Inferior parietal cortex (tissue), 1 donor: ENCODE measurements around the gene KLF9.
A peak's percentile ranks its signal among the peaks of the same experiment; 100 is the strongest.

ENCODE experiments used
- DNase-seq: peaks from one replicate; pipeline ENCODE4 v3.0.0-alpha.2; 2016; ENCODE audit errors: extremely low spot score

KLF9 gene

DNA sequence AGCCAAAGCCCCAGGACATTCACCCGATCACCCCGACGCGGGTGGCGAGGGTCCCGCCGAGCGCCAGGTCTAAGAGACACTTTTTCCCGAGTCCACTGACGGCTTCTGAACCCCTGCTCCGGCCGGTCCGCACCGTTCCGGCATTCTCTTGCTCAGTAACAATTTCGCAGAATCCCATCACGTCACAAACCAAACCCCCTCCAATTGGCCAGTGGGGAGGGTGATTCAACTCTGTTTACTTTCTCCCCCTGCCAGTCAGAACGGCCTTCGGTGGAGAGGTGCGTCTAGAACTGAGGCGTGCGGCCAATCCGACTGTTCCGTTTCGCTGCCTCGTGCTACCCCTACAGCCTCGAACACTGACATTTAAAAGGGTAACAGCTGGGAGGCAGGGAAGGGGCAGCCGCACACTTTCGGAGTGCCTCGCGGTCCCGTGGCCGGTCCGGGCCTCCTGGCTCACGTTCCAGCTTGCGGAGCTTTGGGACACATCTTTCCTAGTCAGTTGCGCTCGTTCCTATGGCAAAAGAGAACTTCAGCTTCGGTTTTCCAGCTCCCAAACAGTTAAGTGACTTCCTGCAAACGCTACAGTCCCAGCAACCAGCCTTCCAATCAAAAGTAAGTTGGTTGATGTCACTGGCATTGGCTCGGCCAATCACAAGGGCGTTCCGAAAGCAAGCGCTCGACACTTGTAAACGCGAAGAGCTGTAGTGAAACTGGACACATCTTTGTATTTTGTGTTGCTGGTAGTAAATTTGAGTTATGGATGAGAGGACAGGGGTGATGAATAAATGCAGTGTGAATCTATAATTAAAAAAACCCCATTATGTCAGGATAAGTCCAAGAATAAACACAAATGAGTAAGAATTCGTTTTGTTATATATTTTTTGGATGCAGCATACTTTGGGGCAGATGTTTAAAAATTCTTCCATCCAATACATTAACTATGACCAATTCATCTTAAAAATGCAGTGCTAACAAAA lies at the start of gene KLF9:
Gene KLF9, minus strand, starts transcription at position 859 of the 977 bp plus-strand sequence. CDS start 1,294 bp downstream, outside the sequence.
- DNase-seq = peak; percentile 97

GRCh38 chr9:70463877-70464276 lies 49.4 kb upstream of the KLF9 start:
- no peak for DNase-seq

- no peak for DNase-seq
These were observed 47.8 kb upstream of the KLF9 start for GRCh38 chr9:70462300-70462699.

DNA sequence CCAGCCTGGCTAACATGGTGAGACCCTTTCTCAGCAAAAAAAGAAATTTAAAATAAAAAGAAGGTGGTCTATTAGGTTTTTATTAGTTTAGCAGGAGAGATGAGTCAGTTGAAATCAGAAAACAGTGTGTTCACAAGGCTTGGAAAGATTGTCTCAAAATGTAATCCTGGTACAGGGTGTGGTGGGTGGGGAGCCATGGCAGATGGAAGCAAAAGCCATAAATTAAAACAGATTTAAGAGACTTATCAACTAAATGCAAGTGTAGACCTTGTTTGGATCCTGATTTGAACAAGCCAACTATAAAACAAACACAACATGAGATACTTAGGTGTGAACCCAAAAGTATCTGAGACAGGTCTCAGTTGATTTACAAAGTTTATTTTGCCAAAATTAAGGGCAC lies 42.8 kb upstream of the KLF9 start:
- DNase-seq = no peak

GRCh38 chr9:70455993-70456704 lies 41.7 kb upstream of the KLF9 start:
- DNase-seq = no peak

DNA sequence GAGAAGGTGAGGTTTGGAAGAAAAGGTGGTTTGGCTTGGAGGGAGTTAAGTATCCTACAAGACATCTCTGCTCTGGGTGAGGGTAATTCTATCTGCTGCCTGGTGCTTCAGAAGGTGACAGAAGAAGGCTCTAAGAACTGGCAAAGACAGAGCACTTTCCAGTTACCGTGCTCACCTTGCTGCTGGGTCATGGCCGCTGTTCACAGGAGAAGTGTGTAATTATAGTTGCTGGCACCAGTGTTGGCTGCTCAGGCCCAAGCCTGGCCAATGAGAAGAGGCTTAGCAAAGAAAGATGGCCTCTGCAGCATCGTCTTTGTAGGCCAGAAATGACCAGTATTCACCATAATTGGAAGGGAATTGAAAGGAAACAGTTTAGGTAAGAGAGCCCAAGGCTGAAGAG lies 37.9 kb upstream of the KLF9 start:
- no peak for DNase-seq

DNA sequence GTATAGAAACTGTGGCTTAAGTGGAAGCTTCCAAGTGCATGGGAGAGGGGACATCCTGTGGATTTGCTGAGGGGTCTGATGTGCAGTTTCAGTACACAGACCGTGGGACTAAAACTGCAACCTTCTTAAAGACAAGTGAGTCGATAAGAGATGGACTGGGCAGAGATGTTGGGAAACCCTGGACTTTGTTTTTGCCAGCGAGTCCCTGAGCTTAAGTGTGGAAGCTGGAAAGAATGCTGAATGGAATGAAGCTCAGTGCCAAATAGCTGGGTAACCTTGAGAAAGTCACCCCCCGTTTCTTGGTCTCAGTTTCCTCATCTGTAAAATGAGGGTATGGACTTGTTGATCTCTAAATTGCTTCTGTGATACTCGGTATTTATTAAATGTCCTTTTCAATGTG lies 37.3 kb upstream of the KLF9 start:
- DNase-seq = no peak

DNA sequence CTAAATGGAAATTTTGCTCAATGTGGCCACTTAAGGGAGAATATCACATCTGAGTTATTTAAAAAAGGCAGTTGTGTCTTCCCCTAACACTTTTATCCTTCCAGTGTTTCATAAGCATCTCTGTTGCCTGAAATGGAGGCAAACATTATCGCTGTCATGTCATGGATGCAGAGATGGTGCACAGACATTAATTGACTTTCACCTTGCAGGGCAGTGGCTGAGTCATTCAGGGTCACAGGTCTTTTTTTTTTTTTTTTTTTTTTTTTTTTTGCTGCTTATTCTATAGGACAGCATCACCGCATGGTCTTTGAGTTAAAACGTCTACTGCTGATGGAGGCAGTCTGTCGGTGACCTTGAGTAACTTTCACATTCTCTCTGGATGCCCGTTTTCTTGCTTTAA lies 36.3 kb upstream of the KLF9 start:
- DNase-seq = no peak

DNA sequence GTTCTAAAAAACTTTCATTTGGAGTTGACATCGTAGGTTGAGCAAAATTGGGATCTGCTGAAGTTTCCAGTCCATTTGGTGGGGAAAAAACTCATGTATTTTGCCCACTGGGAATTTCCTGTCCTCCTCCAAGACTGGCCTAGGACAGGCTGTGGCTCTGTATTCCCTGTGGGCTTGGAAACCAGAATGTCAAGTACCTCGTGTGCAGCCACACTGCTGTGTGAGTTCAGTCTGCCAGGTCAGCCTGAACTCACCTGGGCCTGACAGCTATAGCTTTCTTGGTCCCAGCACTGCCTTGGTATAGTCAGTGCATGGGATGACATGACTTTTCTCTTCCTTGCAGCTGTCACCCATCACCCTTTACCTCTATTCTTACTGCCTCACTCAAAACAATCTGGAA lies 35.0 kb upstream of the KLF9 start:
- DNase-seq = no peak

GRCh38 chr9:70448919-70449318 lies 34.5 kb upstream of the KLF9 start:
- no peak for DNase-seq

- no peak for DNase-seq
These were observed 30.4 kb upstream of the KLF9 start for GRCh38 chr9:70444904-70445303.

GRCh38 chr9:70442328-70442848 lies 27.9 kb upstream of the KLF9 start:
- DNase-seq = no peak

- DNase-seq = no peak
These were observed 27.2 kb upstream of the KLF9 start for GRCh38 chr9:70441622-70442021.

DNA sequence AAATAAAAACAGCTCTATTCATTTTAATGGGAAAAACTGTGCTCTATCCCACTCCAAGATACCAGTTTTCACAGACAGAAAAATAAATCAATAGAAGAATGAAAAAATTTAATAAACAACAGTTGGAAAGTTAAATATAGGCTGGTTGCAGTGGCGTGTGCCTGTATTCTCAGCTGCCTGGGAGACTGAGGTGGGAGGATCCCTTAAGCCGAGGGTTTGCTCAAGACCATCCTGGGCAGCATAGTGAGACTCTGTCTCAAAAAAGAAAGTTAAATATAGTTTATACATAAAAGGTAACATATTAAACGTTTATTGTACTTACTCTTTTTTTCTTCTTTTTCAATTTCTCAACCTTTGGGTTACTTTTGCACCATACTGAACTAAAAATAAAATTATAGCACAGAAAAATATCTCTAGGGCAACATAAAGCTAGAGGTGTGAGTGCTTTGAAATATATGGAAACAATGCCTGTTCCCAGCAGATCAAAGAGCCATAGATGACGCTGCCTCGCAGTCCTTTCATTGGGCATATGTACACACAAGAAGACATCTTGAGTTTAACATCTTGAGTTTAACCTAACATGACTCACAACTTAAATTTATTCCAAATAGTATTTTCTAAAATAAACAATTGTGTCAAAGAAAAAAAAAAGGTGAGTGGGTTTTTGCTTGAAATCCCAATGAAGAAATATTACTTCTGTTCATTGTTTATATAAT lies 25.7 kb upstream of the KLF9 start:
- no peak for DNase-seq

GRCh38 chr9:70438341-70438928 lies 24.0 kb upstream of the KLF9 start:
- DNase-seq = no peak

- no peak for DNase-seq
These were observed 21.5 kb upstream of the KLF9 start for GRCh38 chr9:70435948-70436347.

- DNase-seq = no peak
These were observed 15.4 kb upstream of the KLF9 start for GRCh38 chr9:70429899-70430298.

DNA sequence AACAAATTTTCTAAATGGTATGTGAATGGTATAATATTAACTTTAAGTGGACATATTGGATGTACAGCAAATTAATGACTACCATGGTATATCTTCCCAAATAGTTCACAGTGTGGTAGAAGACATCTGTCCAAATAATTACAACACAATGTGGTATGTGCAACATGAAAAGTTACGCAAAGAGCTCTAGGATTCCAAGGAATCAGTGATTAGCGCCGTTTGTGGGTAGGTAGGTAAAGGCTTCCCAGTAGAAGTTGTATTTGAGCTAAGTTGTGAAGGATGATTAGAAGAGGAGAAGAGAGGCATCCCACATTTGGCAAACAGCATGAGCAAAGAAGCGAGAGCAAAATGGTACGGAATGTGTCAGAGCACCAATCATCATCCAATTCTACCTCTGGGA lies 14.3 kb upstream of the KLF9 start:
- no peak for DNase-seq

DNA sequence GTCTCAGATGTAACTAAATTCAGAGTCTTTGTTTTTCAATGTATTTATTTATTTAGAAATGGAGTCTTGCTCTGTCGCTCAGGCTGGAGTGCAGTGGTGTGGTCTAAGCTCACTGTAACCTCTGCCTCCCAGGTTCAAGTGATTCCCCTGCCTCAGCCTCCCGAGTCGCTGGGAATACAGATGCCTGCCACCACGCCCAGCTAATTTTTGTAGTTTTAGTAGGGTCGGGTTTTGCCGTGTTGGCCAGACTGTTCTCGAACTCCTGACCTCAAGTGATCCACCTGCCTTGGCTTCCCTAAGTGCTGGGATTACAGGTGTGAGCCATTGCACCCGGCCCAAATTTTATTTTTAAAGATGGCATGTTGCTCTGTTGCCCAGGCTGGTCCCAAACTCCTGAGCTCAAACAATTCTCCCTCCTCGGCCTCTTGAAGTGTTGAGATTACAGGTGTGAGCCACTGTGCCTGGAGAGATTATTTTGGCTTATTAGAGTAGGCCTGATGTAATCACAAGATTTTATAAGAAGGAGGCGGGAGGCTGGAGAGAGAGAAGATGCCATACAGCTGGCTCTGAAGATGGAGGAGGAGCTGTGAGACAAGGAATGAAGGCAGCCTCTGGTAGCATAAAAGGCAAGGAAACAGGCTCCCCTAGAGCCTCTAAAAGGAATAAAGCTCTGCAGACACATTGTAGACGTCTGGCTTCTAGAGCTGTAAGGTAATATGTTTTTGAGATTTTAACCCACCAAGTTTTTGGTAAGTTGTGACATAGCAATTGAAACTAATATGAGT lies 12.9 kb upstream of the KLF9 start:
- no peak for DNase-seq

DNA sequence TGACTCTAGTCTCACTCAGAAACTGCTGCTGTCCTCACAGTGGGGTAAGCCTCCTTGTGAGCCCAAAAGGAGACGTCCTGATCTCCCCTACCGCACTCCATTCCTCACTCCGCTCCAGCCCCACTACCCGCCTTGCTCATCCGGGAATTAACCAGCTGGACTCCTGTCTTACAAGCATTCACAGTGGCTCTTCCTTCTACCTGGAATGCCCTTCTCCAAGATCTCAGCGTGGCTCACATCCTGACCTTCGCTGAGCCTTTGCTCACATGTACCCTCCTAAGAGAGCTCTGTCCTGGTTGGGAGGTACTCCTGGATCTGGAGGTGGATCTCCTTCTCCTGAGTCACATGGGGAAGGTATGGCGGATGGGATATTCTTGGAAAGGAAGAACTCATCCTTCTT lies 10.7 kb upstream of the KLF9 start:
- no peak for DNase-seq
